ENCODE measurements around the gene CSNK1D. TPM values are rescaled to one million over a fixed set of nuclear protein-coding genes. Genes with fewer than 3 reads are reported as not detected.

The CSNK1D gene
- total and polyA plus RNA-seq, 2 experiments from 2014 or later = 35.1 to 102 TPM

GRCh38 chr17:82298538-82299421, 25.3 kb upstream of the CSNK1D start:
- Histone ChIP-seq H3K4me1 (ENCODE audit: insufficient read depth) (peaks cover 17% of the 10 kb centered on the region), H2AFZ (peak overlapping the region; percentile 72; the same call in 1 of the 2 replicates), H3K9me2 (ENCODE audit: insufficient read depth) (no peaks in the 10 kb centered on the region), H3K9ac (peak overlapping the region; percentile 86), H4K20me1 (ENCODE audit: insufficient read depth) (no peaks in the 10 kb centered on the region), H3K27ac (peak overlapping the region; percentile 84), H3K27me3 (replicated peaks; ENCODE audit: insufficient read depth) (no peaks in the 10 kb centered on the region), H3F3A (ENCODE audit: insufficient read depth) (peaks cover 33% of the 10 kb centered on the region), H3K36me3 (ENCODE audit: low read depth) (no peaks in the 10 kb centered on the region), H3K4me3 (peak overlapping the region; percentile 71), H3K79me2 (ENCODE audit: insufficient read depth) (no peaks in the 10 kb centered on the region), H3K4me2 (ENCODE audit: unreplicated experiment) (peak overlapping the region; percentile 84), H3K9me3 (ENCODE audit: low read depth) (no peaks in the 10 kb centered on the region)
- WGBS, 2 experiments (ENCODE audit: low coverage in 1 of 2, low lambda C conversion rate in 2 of 2, missing lambda C conversion rate in 2 of 2) = 75 to 76% methylated on average over 21 to 27 of the region's 27 CpGs
- no peak for DNase-seq
- no peak for TF ChIP-seq EZH2phosphoT487 (IDR thresholded peaks at IDR 0.05; ENCODE audit: insufficient read depth, low read depth)
- no peak for TF ChIP-seq EZH2 (IDR thresholded peaks at IDR 0.05; ENCODE audit: insufficient read depth, poor library complexity, severe bottlenecking)
- in situ Hi-C loops (cut with MboI) = no loop called here

GRCh38 chr17:82297714-82298537, 24.4 kb upstream of the CSNK1D start:
- H2AFZ ChIP-seq = peak overlapping the region; percentile 72
- DNase-seq = peak; percentile 97
- peaks cover 33% of the 10 kb centered on the region for H3F3A ChIP-seq (ENCODE audit: insufficient read depth)
- H3K4me1 ChIP-seq (ENCODE audit: insufficient read depth) = peaks cover 17% of the 10 kb centered on the region
- H3K9me2 ChIP-seq (ENCODE audit: insufficient read depth) = no peaks in the 10 kb centered on the region
- no peaks in the 10 kb centered on the region for H4K20me1 ChIP-seq (ENCODE audit: insufficient read depth)
- peak overlapping the region; percentile 84 for H3K4me2 ChIP-seq (ENCODE audit: unreplicated experiment)
- WGBS, 2 experiments (ENCODE audit: low coverage in 1 of 2, low lambda C conversion rate in 2 of 2, missing lambda C conversion rate in 2 of 2) = 1% methylated on average over 31 to 36 of the region's 36 CpGs
- TF ChIP-seq EZH2phosphoT487 (IDR thresholded peaks at IDR 0.05; ENCODE audit: insufficient read depth, low read depth) (no peak), EZH2 (IDR thresholded peaks at IDR 0.05; ENCODE audit: insufficient read depth, poor library complexity, severe bottlenecking) (no peak)
- H3K27ac ChIP-seq = peak overlapping the region; percentile 84
- H3K9me3 ChIP-seq (ENCODE audit: low read depth) = no peaks in the 10 kb centered on the region
- H3K27me3 ChIP-seq (replicated peaks; ENCODE audit: insufficient read depth) = no peaks in the 10 kb centered on the region
- no peaks in the 10 kb centered on the region for H3K79me2 ChIP-seq (ENCODE audit: insufficient read depth)
- H3K9ac ChIP-seq = peak overlapping the region; percentile 86
- H3K36me3 ChIP-seq (ENCODE audit: low read depth) = no peaks in the 10 kb centered on the region
- in situ Hi-C loops (cut with MboI) = no loop called here
- peak overlapping the region; percentile 71 for H3K4me3 ChIP-seq

- peak; percentile 73 for DNase-seq
- in situ Hi-C loops (cut with MboI) = no loop called here
These were observed 23.8 kb upstream of the CSNK1D start for GRCh38 chr17:82297280-82297713.

More at GRCh38 chr17:82297280-82297713, 23.8 kb upstream of the CSNK1D start:
- WGBS, 2 experiments (ENCODE audit: low coverage in 1 of 2, low lambda C conversion rate in 2 of 2, missing lambda C conversion rate in 2 of 2) = 62 to 66% methylated on average over 19 of the region's 19 CpGs
- no peaks in the 10 kb centered on the region for H3K79me2 ChIP-seq (ENCODE audit: insufficient read depth)
- no peaks in the 10 kb centered on the region for H3K27me3 ChIP-seq (replicated peaks; ENCODE audit: insufficient read depth)
- H3K4me3 ChIP-seq = peak overlapping the region; percentile 71
- H2AFZ ChIP-seq = peak overlapping the region; percentile 72
- peak overlapping the region; percentile 84 for H3K4me2 ChIP-seq (ENCODE audit: unreplicated experiment)
- no peaks in the 10 kb centered on the region for H4K20me1 ChIP-seq (ENCODE audit: insufficient read depth)
- H3K4me1 ChIP-seq (ENCODE audit: insufficient read depth) = peaks cover 17% of the 10 kb centered on the region
- H3K9me2 ChIP-seq (ENCODE audit: insufficient read depth) = no peaks in the 10 kb centered on the region
- TF ChIP-seq EZH2 (IDR thresholded peaks at IDR 0.05; ENCODE audit: insufficient read depth, poor library complexity, severe bottlenecking) (no peak), EZH2phosphoT487 (IDR thresholded peaks at IDR 0.05; ENCODE audit: insufficient read depth, low read depth) (no peak)
- no peaks in the 10 kb centered on the region for H3K9me3 ChIP-seq (ENCODE audit: low read depth)
- no peaks in the 10 kb centered on the region for H3K36me3 ChIP-seq (ENCODE audit: low read depth)
- peak overlapping the region; percentile 84 for H3K27ac ChIP-seq
- H3K9ac ChIP-seq = peak overlapping the region; percentile 86
- H3F3A ChIP-seq (ENCODE audit: insufficient read depth) = peaks cover 33% of the 10 kb centered on the region

Measured in GM23248 (cell line).